Tongue (tissue), 2 donors: ENCODE results near the gene SESN3. TPM values are rescaled to one million over a fixed set of nuclear protein-coding genes. Genes with fewer than 3 reads are reported as not detected.
"Not testable (repeated sequence)": the region's sequence is repeated elsewhere in the genome, so short reads cannot be mapped to it uniquely, and the experiment has no call there.

Experiments used
- DNase-seq: peaks from one replicate; pipeline ENCODE4 v3.0.0-alpha.2; 2015
- total RNA-seq: library from RNA; depleted of rRNA; stranded (reverse); fragments of >200 nt; gene quantifications from one replicate; pipeline ENCODE4 v1.2.3, GENCODE V29; 2014

The SESN3 gene
- total RNA-seq, 1 donor from 2014 or later: 135 TPM

DNA sequence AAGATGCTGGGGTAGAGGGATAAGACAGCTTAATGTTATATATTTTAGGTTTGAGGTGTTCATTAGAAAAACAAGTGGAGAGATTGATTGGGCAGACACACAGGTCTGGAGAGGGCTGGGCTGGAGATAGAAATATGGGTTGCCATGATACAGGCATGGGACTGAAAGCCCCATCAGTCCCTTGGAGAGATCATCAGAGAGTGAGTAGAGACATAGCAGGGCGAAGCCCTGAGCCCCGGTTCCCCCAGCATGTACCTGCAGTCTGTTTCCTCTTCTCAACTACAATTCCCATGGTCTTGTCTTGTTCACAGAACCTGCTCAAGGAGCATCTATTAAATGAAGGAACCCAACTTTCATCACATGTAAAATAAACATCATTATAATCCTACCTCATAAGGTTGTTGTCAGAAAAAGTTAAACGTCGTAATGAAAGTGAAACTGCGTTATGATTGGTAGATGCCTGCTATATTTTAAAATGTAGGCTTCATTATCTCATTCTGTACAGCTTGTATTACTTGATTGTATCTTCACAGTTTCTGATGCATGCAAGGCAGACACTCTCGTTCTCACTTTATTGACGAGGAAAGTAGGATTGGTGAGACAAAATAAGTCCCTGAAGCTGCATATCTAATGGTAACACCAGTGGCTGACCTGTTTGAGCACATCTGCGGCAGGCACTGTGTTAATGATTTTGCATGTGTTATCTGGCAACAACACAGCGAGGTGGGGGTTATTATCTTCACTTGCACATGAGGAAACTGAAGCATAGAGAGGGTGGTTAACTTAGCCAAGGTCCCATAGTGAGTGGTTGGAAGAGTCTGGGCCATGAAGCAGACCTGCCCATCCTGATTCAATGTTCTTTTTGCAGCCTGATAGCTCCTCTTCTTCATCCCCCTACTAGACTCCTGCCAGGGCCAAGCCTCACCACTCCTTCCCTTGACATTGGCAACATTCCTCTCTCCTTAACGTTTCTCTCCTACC is 77.8 kb downstream of the SESN3 start:
- DNase-seq: no peak

DNA sequence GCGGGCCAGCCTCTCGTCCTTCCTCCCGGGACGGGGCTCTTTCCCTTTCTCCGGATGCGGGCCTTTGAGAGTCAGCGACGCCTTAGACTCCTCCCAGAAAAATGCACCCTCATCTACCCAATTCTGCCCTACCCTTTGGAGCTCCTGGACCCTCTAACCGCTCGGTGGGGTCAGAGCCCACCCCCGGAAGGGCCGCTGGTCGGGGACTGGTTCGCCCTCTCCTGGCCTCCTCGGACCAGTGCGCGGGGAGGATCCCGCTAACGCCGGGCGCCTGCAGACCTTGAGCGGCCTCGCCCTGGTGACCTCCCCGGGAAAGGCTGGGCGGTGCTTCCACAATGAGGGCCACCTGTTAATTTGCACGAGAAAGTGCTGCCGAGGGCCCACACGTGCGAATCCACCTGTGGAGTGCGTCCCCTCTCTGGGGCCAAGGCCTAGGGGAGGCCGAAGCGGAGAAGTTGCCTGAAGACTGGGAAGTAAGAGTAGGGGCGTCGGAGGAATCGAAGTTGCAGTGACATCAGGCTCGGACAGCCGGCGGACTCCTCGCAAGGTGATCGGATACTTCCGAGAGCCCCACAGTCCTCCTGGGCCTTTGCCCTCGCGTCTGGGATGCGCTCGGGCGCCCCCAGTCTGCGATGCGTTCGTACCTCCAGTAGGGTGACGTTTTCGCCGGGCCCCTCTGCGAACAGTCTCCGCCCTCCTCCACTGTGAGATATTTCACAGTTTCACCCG is 79.9 kb downstream of the SESN3 start:
- peak; percentile 98 for DNase-seq

DNA sequence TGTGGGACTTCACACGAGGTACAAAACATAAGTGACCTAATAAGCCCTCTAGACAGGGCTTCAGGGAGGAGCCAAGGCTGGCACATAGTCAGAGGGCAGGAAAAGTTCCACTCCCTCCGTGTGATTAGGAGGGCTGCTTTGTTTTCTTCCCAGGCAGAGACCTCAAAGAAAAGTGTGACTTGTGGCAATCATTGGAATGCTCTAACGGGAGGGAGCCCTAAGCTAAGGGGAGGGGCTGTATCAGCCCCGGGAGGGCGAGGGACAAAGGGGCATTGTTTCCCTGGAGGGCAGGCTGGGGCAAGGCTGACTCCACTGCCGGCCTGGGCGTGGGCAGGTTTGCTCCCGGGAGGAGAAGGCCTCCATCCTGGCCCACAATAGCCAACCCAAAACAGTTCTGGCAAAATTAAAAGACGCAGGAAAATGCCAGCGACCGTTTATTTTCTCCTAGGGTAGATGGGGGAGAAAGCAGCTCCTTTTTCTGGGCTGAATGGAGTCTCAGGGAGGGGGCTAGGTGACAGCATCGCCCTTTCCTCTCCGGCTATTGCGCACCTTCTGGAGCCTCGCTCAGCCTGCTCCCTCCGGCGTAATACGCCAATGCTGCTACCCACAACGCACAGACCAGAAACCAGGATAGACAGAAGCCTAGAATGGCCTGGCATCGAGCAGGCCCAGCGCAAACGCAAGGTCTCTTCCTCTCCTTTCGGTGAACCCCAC is 81.2 kb downstream of the SESN3 start:
- DNase-seq: no peak

- no peak for DNase-seq
These were observed 82.1 kb downstream of the SESN3 start for GRCh38 chr11:95148938-95149337.

DNA sequence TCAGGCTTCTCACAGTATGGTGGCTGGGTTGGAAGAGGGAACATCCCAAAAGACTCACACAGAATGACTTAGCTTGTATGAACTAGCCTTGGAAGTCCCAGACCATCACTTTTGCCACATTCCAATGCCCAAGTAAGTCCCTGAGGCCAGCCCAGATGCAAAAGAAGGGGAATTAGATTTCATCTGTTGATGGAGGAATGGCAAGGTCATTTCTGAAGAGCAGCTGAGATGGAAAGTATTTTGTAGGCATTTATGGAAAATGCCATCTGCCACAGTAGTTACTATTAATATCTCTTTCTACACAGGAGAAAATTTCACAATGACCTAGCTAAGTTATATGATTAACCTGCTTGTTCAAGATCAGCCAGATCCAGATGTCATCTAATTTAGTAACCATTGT is 82.6 kb downstream of the SESN3 start:
- no peak for DNase-seq

DNA sequence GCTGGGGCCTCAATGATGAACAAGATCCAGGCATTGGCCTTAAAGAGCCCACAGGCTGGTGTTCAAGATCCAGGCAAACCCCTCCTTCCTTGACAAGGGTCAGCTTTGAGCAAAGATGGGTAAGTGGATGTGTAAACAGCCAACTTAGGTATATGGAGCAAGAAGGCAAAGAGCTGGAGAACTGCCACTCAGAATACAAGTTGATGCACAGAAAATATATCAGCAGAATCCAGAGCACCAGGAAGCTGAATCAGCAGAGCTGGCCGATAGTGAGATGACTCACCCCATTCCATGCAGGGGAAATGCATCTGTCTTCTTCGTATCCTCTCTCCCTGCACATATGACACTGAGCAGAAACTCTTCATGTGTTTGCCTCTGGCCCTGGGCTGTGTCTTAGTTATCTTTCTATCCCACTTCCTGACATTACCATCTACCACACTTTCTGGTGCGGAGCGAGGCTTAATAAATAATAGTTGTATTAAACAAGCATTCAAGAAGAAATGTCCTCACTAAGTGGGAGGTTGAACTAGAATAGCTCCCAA is 83.6 kb downstream of the SESN3 start:
- peak; percentile 77 for DNase-seq

DNA sequence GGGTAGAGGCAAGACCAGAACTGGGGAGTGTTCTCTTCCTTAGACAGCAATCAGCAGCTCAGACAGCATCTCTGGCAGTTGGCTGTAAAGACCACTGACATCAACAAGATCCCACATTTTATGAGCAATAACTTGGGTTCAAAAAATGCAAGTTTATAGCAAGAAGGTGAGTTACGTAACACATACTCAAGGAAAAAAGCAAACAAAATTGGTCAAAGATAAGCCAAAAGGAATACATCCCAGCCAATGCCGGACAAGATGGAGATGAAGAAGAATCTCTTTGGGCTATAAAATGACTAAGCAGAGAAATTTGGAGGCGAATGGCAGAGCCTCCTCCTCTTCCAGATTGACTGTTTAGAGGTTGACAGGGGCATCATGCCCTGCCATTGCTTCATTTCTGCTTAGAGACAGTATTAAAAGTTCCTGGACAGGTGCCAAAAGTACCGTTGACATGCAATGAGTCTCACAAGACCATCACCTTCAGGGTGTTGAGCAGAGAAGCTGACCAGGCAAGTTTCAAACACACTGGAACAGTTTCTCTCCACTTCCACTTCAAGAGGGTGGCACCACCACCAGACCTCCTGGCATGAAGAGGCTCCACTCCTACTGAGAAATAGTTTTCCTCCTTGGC is 85.5 kb downstream of the SESN3 start:
- DNase-seq: no peak

DNA sequence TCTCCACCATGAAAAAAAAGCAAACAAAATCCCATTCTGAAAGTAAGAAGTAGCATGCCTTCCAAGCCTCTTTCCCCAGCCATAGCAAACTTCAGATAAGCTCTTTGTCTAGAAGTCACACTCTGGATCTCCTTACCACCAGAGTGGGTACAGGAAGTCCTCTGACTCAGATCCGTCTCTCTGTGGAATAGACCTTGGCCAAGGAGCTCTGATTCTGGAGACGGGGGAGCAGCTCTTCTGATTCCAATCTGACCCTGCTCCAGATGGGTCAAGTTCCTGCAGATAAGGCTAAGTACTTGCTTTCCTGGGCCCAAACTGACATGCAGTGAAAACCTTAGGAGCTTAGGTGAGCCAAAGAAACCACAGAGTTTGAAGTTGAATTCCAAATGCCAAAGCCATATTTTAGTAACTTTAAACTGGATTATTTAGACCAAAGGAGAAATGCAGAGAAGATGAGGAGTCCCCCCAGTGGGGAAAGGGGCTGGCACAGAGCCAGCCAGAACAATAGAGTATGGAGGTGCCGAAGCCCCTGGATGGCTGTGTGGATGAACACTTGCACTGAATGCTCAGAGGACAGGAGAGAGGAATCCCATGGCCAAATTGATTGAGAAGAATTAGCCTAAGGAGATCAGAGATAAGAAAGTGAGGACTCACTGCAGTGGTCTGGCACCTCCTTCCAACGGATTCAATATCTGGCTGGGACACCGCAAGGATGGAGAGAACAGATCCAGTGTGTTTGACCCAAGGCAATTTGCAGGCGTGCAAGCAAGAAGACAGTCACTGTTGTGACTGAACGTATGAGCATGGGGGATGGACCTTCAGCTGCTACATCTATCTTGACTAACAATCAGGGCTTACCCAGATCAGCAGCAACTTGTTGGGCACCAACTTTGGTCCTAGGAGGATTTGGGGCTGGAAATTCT is 86.4 kb downstream of the SESN3 start:
- no peak for DNase-seq

GRCh38 chr11:95143106-95143681 is 87.8 kb downstream of the SESN3 start:
- no peak for DNase-seq

GRCh38 chr11:95142431-95142830 is 88.6 kb downstream of the SESN3 start:
- DNase-seq: no peak

- no peak for DNase-seq
These were observed 90.5 kb downstream of the SESN3 start for GRCh38 chr11:95140397-95141033.

GRCh38 chr11:95138448-95138847 is 92.6 kb downstream of the SESN3 start:
- DNase-seq: no peak

GRCh38 chr11:95137299-95137698 is 93.7 kb downstream of the SESN3 start:
- DNase-seq: no peak

GRCh38 chr11:95136747-95137146 is 94.3 kb downstream of the SESN3 start:
- not testable (repeated sequence) for DNase-seq

GRCh38 chr11:95135880-95136279 is 95.1 kb downstream of the SESN3 start:
- no peak for DNase-seq

GRCh38 chr11:95135155-95135554 is 95.8 kb downstream of the SESN3 start:
- no peak for DNase-seq

DNA sequence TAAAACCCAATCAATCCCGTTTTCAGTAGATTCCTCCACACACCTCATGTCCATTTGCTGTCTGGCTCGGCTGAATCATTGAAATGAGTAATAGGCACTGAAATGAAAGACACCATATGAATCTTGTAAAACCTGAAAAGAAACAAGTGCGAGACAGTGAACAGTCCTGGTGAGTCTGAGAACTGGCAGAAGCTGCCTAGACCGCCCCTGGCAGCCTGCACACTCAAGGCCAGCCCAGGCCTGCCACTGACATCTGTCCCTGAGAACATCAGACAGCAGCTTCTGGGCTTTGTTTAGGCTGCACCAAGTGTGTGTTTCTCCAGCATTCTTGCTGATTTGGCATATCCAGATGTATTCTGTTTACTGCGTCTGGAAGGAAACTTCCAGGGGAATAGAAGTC is 96.5 kb downstream of the SESN3 start:
- DNase-seq: peak; percentile 81

DNA sequence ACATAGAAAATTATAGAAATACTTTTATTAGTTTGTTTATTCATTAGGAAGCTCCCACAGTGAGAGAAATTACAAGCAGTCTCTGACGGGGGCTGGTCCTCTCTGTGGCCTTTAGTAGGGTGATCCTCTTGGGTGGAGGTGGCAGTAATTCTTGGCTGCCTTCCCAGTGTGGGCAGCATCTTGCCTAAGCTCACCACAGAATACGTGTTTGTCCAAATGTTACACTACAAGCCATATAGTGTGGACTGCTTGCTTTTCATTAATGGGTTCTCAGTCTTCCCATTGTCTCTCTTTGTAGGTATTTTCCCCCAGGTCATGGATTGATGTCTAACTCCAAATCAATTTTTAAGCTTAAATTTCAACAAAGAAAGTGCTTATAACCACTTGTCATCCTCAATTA is 98.0 kb downstream of the SESN3 start:
- DNase-seq: no peak

- no peak for DNase-seq
These were observed 102.4 kb downstream of the SESN3 start for GRCh38 chr11:95128602-95129001.

GRCh38 chr11:95123556-95123955 is 107.4 kb downstream of the SESN3 start:
- DNase-seq: peak; percentile 61
